GM19467 (cell line): Measurements from ENCODE around the gene CR2.
"Not testable (repeated sequence)": the region's sequence is repeated elsewhere in the genome, so short reads cannot be mapped to it uniquely, and the experiment has no call there.

Source experiments
- ATAC-seq: cut with Tn5 transposase; IDR thresholded peaks from one replicate; pipeline ENCODE4 v1.9.1; 2021; ENCODE audit warnings: mild to moderate bottlenecking, moderate library complexity; ENCODE audit not compliant: unreplicated experiment

Gene CR2

DNA sequence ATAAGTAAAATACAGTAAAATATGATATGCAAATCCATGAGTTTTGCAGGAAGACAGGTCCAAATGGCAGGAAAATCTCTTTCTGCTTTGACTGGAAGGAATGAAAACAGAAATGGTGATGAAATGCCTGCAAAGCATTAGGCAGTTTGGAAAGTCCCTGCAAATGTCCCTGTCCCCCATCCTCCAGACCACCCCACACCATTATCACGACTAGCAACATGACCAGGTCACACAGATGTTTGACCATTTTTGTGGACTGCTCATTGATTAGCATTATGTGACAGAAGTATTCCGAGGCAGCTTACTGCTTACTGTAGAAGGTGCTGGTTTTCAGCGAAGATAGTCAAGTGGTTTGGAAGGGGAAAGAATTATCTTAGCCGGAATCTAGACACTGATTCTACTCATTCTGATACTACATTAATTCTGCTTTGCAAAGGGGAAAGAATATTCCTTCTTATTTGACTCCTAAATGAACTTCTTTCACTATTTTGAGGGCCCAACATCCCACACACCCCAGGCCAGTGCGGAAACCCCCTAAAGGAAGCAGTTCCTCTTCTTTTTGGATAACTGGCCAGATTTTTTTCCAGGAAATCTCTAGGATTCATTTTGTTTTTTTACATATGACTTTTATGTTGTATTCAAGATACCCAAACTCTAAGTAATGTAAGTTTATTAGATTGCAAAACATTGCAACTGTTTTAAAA is 9.5 kb upstream of the CR2 start:
- no peak for ATAC-seq

DNA sequence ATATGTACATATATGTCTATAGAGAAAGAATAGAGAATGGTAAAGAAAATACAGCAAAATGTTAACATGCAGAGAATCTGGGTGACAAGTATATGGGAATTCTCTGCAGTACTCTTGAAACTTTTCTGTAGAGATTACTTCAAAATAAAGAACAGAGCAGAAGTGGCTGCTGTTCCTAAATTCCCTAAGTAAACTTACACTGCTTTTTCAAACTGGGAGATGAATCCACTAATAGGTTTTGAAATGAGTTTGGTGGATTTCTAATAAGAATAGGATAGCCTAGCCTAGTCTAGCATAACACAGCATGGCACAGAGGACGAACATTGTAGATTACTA is 450 bp upstream of the CR2 start:
- no peak for ATAC-seq

DNA sequence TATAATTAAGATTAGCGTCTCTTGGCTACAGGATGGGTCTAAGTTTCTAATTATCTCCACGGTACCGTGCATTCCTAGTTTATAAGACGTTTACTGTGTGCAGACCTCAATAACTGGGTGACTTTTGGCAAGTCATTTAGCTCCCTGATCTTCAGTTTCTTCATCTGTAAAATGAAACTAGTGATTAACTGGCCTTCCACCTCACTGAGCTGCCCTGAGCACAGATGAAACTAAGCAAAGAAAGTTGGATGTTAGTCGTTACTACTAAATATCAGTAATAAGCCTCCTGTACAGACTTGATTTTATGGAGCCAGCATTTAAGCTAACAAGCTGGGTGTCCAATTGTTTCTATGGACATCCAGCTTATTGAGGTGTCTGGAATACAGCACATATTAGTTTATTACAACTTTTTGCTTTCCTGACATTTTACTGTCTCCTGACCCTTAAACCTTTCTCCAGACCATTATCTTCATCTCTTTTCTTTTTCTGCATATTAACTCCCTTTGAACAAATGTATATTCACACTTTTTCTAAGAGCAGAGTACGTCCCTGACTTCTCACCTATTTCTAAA is 1.1 kb downstream of the CR2 start:
- no peak for ATAC-seq

DNA sequence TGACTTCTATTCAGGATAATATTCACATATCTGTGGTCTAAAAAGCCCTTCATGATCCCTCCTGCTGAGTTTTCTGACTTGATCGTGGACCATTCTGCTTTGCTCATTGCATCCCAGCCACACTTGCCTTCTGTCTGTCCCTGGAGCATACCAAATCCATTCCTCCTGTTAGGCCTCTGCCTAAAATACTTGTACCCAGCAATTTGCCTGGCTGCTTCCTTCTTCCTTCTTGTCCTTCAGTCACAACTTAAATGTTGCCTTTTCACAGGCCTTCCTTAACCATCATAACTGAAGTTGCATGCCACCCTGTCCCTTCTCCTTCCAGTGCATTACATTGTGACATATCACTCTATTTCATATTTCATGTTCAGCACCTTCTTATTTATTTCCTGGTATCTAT is 4.3 kb downstream of the CR2 start:
- ATAC-seq: no peak

DNA sequence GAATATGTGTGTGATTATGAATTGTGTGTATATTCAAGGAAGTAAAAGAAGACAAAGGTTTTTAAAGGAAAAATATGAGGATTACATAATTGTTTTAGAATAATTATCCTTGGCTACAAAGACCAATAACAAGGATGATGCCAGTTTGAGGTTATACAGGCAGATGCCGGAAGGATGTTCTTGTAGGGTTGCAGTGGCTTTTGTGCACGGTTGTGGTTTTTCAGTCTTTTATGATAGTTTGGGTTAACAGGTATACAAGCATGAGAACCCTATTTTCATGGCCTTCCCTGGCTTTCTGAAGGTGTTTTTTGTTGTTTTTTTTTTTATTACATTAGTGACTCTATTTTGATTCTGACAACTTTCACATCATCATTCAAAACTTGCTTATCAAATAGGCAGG is 4.9 kb downstream of the CR2 start:
- ATAC-seq: no peak

DNA sequence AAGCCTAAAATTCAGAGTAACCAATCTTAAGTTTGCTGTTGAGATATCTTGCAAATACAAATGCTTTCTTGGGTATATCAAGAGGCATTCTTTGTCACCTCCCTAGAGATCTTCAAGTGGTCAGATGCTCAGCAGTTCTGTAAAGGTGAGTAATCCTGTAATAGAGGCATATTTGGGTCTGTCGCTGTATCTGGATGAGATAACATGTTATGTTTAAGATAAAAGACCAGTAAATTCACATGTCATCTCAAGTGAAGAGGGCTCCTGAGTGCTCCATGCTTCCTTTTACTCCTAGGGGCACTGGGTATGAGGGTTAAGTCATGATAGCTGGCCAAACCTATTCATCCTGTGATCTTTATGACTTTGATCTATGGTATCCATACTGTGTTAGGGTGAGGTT is 7.5 kb downstream of the CR2 start:
- no peak for ATAC-seq

DNA sequence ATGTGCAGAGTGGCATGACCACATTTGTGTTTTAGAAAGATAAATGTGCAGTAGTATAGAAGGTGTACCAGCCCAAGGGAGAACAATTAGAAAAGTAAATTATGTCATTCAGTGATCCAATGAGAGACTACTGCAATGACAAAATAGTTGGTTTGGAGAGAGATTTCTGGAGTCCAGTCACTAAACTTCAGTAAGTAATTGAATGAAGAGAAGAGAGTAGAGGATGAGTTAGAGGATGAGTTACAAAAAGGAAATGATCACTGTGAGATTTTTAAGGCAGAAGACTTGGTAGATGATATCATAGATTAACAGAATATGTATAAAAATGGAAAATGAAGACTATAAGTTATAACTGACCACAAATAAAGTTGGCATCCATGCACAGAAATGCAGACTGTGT is 8.4 kb downstream of the CR2 start:
- ATAC-seq: no peak

DNA sequence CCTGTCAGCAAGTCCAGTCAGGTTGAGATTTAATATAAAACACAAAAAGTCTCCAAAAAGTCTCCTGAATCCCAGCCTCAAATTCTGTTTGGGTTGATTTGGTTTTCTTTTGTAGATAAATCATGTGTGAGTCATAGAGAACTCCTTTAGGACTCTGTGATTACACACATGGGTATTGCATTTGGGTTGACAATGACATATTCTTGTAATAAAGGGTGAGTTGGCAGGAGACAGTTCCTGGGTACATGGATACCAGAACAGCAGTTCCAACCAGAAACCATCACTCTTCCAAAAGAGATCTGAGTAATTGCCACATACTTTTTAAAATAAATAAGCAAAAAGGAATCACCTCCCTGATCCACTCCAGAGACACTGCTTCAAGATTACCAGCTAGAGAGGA is 8.9 kb downstream of the CR2 start:
- no peak for ATAC-seq

DNA sequence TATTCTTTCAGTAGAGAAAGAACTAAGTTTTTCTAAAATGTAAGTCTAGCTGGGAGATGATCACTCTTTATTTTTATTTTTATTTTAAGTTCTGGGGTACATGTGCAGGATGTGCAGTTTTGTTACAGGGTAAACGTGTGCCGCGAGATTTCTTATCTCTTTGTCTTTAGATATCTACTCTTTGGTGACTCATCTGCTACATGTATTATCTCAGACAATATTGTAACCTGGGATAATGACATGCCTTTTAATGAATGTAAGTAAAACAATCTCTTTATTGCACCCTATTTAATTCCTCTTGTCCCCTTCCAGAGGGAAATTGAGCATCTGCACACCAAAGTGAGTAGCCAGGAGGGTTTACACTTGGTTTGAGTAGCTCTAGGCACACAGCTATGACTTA is 9.4 kb downstream of the CR2 start:
- ATAC-seq: no peak

DNA sequence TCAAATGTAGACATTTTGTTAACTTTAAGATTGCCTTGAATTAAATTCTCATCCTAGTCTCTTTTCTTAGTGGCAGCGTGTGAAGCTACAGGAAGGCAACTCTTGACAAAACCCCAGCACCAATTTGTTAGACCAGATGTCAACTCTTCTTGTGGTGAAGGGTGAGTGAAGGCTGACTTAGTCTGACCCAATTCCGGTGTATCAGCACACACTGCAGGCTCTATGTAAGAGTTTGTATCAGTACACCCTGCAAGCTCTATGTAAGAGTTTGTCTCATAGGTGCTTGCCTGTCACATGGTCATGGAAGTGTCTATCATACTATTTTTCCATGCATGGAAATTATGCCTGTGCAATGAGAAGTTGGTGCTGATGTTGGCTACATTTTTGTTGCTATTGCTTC is 16.8 kb downstream of the CR2 start:
- ATAC-seq: no peak

DNA sequence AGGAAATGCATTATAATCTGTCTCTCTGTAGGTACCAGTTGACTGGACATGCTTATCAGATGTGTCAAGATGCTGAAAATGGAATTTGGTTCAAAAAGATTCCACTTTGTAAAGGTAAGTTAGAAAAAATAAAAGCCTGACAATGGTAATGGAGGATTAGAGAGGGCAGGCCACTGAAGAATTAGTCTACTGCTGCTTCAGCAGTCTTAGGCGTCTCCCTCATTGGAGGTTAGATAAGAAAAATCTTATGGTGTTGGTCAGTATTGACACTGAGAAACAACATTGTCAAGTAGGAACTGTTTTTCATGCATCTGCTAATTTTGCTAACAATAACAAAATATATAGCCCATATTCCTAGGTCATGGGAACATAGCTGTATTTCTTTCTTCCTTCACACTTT is 20.1 kb downstream of the CR2 start:
- ATAC-seq: no peak

DNA sequence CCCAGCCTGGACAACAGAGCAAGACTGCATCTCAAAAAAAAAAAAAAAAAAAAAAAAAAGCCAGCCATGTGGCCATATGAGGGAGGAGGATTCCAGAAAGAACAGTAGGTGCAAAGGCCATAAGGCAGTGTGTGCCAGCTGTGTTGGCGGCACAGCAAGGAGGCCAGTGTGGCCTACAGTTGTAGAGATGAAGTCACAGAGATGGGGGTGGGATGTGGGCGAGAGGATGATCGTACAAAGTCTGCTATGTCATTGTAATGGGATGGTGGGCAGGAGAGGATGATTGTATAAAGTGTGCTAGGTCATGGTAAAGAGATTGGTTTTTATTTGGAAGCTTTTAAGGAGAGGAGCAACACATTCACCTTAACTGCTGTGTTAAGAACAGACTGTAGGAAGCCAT is 32.1 kb downstream of the CR2 start:
- ATAC-seq: no peak

DNA sequence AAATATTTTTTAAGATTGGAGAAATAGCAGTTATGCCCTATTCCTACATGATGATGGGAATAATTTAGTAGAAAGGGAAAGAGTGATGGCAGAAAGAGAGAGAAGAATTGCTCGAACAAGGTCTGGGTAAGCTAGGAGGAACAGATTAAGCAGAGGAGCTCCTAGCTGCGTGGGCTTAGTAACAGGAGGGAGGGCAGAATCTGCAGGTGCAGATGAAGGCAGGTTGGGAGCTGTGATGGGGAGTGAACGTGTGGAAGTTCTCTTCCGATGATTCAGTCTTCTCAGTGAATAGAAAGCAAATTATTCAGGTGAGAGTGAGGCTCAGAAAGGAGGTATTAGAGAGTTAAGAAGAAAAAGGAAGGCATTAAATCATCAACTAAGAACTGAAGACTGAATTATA is 33.5 kb downstream of the CR2 start:
- ATAC-seq: no peak

DNA sequence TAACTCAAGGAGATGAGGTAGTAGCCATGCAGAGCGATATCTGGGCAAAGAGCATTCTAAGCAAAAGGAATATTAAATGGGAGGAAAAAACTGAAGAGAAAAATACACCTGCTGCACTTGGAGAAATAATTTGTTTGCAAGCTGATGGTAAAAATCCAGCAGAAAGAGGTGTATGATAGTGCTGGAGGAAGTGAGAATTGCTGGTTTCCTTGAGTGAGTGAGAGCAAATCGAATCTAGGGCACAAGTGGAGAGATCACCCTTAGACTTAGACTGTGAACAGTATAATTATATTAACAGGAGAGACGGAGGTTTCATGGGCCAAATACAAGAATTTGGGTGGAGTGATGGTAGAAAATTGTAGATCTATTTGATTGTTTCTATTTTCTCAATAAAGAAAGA is 39.1 kb downstream of the CR2 start:
- ATAC-seq: no peak

DNA sequence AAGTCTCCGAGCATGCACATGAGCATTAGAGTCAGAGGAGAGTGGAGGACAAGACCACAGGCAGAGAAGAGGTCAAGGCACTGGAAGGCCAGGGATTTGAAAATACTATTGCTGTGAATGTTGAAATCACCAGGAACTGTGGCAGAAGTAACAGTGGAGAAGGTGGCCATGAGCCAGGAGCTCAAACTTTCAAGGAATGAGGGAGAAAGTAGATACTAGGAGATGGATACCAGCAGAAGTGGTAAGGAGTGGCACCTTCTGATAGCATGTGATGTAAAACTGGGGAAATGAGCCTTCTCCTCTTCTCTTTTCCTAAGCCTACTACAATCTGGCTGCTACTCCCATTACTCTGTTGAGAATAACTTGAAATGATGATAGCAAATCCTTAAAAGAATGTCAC is 40.0 kb downstream of the CR2 start:
- ATAC-seq: no peak

DNA sequence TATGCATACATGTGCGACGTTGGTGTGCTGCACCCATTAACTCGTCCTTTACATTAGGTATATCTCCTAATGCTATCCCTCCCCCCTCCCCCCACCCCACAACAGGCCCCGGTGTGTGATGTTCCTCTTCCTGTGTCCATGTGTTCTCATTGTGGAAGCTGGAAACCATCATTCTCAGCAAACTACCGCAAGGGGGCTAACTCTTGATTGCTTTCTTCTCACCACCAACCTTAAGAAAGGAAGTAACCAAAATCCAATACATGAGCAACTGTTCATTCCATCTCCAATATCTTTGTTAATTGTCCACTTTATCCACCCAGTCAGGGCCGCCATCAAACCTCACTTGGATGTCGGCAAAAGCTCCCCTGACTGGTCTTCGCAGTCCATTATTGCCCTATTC is 41.2 kb downstream of the CR2 start:
- ATAC-seq: not testable (repeated sequence)

DNA sequence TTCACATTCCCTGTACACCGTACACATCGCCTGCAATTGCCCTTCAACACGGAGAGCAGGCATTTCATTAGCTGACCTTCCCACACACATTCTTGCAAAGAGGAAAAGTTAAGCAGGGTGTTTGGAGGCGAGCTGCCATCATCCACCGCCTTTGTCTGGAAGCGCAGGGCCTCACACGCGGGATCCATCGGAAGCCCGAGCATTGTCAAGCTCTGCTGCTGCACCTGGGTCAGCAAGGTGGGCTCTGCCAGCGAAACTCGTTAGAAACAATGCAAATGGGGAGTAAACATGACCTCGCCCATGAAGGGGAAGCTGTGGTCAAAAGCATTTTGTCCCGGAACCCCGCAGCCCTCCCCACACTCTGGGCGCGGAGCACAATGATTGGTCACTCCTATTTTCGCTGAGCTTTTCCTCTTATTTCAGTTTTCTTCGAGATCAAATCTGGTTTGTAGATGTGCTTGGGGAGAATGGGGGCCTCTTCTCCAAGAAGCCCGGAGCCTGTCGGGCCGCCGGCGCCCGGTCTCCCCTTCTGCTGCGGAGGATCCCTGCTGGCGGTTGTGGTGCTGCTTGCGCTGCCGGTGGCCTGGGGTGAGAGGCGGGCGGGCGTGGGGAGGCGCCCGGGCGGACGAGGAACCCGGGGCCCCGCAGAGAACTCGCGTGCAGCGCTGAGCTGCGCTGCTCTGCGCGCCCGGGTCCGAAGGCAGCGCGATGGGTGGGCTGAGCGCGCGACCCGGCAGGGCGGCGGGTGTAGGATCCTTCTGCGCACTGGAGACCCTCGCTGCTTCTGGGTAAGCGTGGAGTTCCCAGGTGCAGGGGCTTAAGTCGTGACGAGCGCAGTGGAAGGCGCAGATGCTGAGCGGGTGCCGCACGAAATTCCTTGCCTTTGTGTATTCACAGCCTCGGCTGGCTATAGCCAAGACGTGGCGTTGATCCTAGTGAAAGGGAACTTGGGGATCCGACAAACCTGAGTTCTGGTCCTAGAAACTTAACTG is 42.0 kb downstream of the CR2 start, which contains the start of gene CR1:
Gene CR1, plus strand, starts transcription at position 357 of the 992 bp plus-strand sequence. Its CDS starts 111 bp downstream, at position 468.
- ATAC-seq: no peak

DNA sequence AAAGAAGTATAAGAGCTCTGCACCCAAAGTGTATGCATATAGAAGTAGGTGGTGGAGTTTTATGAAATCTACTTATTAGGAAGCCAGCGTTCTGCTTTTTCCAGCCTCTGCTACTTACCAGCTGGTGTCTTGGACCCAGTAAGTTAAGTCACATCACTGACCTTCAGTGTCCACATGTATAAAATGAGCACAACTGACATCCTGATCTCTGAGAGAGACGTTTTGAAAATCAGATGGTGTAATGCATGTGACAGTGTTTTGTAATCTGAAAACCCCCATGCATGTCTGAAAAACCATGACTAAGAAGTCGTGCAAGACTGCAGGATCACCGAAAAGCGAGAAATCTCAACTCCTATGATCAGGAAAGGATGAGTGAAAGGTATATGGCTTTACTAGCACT is 43.8 kb downstream of the CR2 start:
- ATAC-seq: no peak

DNA sequence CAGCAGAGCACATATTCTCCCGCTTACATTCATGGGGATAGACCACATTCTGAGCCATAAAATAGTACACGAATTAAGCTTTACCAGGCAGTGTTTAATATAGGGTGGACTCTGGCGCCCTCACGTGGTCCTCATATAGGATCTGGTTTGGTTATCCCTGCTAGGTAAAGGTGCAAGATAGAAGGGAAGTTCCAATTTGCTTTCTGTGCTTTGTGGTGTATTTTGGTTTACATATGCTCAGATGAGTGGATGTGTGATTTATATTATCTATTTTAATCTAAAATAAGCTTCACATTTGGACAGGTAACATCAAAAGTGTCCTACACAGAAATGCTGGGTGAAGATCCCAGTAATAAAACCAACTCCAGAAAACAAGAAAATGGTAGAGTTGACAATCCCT is 45.4 kb downstream of the CR2 start:
- ATAC-seq: no peak

DNA sequence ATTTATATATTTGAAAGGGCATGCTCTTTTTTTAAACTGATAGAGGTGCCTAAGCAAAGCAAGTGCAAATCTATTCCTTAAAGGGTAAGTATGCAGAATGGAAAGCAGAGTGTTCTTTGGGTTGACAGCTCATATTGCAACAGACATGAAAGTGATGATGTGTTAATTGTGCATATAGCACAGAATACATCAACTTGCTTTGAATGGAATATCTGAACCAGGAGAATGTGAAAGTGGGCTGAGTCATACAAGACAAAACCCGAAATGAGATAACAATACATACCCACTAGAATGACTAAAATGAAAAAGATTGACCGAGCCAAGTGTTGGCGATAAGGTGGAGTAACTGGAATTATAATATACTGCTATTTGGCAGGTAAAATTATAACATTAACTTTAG is 46.2 kb downstream of the CR2 start:
- no peak for ATAC-seq

DNA sequence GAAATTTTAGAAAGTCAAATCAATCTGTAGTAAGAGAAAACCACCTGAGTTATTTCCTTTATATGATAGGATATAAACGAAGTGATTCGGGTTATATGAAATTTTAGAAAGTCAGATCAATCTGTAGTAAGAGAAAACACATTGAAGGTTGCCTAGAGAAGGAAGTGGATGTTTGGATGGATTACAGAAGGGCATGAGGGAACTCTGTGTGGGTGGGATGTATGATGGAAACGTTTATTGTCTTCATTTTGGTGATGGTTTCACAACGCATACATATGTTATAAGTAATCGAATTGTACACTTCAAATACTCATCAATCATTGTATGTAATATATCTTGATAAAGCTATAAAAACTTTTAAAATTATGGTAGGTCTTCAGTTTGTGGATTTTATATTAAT is 46.9 kb downstream of the CR2 start:
- no peak for ATAC-seq

DNA sequence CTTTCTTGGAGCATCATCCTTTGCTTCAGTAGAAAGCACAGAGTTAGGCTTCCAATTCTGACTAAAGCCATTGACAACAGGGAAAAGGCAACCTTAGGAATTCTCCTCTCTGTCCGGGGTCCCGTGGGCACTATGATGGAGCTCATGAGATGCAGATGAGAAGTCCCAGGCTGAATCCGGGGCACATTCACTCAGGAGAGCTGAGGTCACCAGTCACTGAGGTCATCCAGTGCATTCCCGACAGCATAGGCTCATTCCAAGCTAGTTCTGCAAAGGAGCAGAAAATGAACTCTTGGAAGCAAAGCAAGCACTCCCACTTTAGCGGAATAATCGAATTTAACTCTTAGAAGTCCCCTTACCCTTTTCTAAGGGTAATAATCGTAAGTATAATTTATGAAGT is 48.6 kb downstream of the CR2 start:
- ATAC-seq: no peak
